WI38 (cell line): ENCODE measurements around the gene EBP.
A peak's percentile ranks its signal among the peaks of the same experiment; 100 is the strongest.

Experiments
- H3K4me3 ChIP-seq: 2 replicates; pipeline ENCODE4 v1.5.1; 2011; ENCODE audit warnings: low read depth, mild to moderate bottlenecking, control low read depth, low read length
- CTCF ChIP-seq: IDR thresholded peaks from 2 replicates; pipeline ENCODE4 v1.5.1; 2012; ENCODE audit warnings: low read depth, mild to moderate bottlenecking, control low read depth, low read length

The EBP gene

GRCh38 chrX:48521353-48522243 is at the start of gene EBP:
TSS of gene EBP (plus strand) at chrX:48521808. CDS start at chrX:48523772, 1,964 bp downstream.
- no peak for TF ChIP-seq CTCF
- peak within 1 kb of the TSS; percentile 64 for H3K4me3 ChIP-seq

GRCh38 chrX:48472225-48472624 is 49.4 kb upstream of the EBP start:
- no peak for TF ChIP-seq CTCF
- H3K4me3 ChIP-seq, result no peak overlapping the region

GRCh38 chrX:48472851-48473703 is 48.5 kb upstream of the EBP start:
- no peak for TF ChIP-seq CTCF
- no peak overlapping the region for H3K4me3 ChIP-seq

- no peak overlapping the region for H3K4me3 ChIP-seq
- TF ChIP-seq CTCF, result no peak
These were observed 48.0 kb upstream of the EBP start for GRCh38 chrX:48473704-48473990.

GRCh38 chrX:48474127-48474526 is 47.5 kb upstream of the EBP start:
- no peak overlapping the region for H3K4me3 ChIP-seq
- peak; percentile 11; the same call in 1 of the 2 replicates for TF ChIP-seq CTCF

GRCh38 chrX:48474581-48474980 is 47.0 kb upstream of the EBP start:
- no peak for TF ChIP-seq CTCF
- no peak overlapping the region for H3K4me3 ChIP-seq

GRCh38 chrX:48475296-48475695 is 46.3 kb upstream of the EBP start:
- no peak for TF ChIP-seq CTCF
- H3K4me3 ChIP-seq, result peak overlapping the region; percentile 76
